Measurements from ENCODE around the gene ZNF275. TPM values are rescaled to one million over a fixed set of nuclear protein-coding genes. Genes with fewer than 3 reads are reported as not detected.

ZNF275 gene
- total and polyA plus RNA-seq, 10 of the 15 experiments (the other 5 are each of a cell fraction or from before 2014, with no cell fraction given) = 1.3 to 17.4 (median 6.2) TPM

DNA sequence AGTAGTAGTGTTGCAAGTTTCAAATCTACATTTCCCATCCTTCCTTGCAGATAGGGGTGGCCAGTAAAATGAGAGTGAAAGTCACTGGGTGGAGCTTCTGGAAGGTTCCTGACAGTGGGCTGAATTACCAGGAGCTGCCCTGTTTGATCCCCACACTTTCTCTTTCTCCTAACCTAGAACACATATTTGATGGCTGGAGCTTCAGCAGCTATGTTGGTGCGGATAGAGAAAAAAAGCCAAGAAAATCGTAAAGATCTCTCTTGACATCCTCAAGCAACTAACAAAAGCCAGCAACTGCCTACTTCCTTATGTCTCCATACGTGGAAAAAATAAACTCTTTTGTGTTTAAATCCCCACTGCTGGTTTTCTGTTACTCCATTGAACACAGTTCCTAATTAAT lies 32.2 kb downstream of the ZNF275 start (continued):
- TF ChIP-seq, protein P1, sequence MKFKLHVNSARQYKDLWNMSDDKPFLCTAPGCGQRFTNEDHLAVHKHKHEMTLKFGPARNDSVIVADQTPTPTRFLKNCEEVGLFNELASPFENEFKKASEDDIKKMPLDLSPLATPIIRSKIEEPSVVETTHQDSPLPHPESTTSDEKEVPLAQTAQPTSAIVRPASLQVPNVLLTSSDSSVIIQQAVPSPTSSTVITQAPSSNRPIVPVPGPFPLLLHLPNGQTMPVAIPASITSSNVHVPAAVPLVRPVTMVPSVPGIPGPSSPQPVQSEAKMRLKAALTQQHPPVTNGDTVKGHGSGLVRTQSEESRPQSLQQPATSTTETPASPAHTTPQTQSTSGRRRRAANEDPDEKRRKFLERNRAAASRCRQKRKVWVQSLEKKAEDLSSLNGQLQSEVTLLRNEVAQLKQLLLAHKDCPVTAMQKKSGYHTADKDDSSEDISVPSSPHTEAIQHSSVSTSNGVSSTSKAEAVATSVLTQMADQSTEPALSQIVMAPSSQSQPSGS (IDR thresholded peaks at IDR 0.05; ENCODE audit: low read length) = no peak
- TF ChIP-seq, protein P2, sequence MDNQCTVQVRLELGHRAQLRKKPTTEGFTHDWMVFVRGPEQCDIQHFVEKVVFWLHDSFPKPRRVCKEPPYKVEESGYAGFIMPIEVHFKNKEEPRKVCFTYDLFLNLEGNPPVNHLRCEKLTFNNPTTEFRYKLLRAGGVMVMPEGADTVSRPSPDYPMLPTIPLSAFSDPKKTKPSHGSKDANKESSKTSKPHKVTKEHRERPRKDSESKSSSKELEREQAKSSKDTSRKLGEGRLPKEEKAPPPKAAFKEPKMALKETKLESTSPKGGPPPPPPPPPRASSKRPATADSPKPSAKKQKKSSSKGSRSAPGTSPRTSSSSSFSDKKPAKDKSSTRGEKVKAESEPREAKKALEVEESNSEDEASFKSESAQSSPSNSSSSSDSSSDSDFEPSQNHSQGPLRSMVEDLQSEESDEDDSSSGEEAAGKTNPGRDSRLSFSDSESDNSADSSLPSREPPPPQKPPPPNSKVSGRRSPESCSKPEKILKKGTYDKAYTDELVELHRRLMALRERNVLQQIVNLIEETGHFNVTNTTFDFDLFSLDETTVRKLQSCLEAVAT (IDR thresholded peaks at IDR 0.05) = no peak
- no peak for TF ChIP-seq ASH2L (IDR thresholded peaks at IDR 0.05; ENCODE audit: borderline replicate concordance, low read depth)
- TF ChIP-seq, protein P3, sequence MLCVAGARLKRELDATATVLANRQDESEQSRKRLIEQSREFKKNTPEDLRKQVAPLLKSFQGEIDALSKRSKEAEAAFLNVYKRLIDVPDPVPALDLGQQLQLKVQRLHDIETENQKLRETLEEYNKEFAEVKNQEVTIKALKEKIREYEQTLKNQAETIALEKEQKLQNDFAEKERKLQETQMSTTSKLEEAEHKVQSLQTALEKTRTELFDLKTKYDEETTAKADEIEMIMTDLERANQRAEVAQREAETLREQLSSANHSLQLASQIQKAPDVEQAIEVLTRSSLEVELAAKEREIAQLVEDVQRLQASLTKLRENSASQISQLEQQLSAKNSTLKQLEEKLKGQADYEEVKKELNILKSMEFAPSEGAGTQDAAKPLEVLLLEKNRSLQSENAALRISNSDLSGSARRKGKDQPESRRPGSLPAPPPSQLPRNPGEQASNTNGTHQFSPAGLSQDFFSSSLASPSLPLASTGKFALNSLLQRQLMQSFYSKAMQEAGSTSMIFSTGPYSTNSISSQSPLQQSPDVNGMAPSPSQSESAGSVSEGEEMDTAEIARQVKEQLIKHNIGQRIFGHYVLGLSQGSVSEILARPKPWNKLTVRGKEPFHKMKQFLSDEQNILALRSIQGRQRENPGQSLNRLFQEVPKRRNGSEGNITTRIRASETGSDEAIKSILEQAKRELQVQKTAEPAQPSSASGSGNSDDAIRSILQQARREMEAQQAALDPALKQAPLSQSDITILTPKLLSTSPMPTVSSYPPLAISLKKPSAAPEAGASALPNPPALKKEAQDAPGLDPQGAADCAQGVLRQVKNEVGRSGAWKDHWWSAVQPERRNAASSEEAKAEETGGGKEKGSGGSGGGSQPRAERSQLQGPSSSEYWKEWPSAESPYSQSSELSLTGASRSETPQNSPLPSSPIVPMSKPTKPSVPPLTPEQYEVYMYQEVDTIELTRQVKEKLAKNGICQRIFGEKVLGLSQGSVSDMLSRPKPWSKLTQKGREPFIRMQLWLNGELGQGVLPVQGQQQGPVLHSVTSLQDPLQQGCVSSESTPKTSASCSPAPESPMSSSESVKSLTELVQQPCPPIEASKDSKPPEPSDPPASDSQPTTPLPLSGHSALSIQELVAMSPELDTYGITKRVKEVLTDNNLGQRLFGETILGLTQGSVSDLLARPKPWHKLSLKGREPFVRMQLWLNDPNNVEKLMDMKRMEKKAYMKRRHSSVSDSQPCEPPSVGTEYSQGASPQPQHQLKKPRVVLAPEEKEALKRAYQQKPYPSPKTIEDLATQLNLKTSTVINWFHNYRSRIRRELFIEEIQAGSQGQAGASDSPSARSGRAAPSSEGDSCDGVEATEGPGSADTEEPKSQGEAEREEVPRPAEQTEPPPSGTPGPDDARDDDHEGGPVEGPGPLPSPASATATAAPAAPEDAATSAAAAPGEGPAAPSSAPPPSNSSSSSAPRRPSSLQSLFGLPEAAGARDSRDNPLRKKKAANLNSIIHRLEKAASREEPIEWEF (IDR thresholded peaks at IDR 0.05; ENCODE audit: insufficient replicate concordance, low read depth, low read length) = no peak
- TF ChIP-seq CREB1 (IDR thresholded peaks at IDR 0.05; ENCODE audit: low read depth) = no peak
- TF ChIP-seq, protein P4, sequence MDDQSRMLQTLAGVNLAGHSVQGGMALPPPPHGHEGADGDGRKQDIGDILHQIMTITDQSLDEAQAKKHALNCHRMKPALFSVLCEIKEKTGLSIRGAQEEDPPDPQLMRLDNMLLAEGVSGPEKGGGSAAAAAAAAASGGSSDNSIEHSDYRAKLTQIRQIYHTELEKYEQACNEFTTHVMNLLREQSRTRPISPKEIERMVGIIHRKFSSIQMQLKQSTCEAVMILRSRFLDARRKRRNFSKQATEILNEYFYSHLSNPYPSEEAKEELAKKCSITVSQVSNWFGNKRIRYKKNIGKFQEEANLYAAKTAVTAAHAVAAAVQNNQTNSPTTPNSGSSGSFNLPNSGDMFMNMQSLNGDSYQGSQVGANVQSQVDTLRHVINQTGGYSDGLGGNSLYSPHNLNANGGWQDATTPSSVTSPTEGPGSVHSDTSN (IDR thresholded peaks at IDR 0.05; ENCODE audit: insufficient replicate concordance, low read depth, low read length) = no peak
